H9 (cell line): ENCODE measurements around the gene VPS51. TPM values are rescaled to one million over a fixed set of nuclear protein-coding genes. Genes with fewer than 3 reads are reported as not detected.
A peak's percentile ranks its signal among the peaks of the same experiment; 100 is the strongest.

Experiments
- DNase-seq: peaks from one replicate; pipeline ENCODE4 v3.0.0-alpha.2; 2017
- H2AFZ ChIP-seq: one replicate; pipeline ENCODE4 v1.6.1; 2013; ENCODE audit warnings: mild to moderate bottlenecking, low read length, control low read depth, moderate library complexity
- H2AK5ac ChIP-seq: 2 replicates; pipeline ENCODE4 v1.6.1; 2013; ENCODE audit warnings: low read length, control low read depth, mixed read lengths; ENCODE audit not compliant: insufficient read length
- H2BK120ac ChIP-seq: one replicate; pipeline ENCODE4 v1.6.1; 2013; ENCODE audit warnings: low read depth, mild to moderate bottlenecking, low read length, control low read depth, inconsistent platforms; ENCODE audit not compliant: poor library complexity, severe bottlenecking
- H2BK12ac ChIP-seq: 2 replicates; pipeline ENCODE4 v1.6.1; 2013; ENCODE audit warnings: low read length, control low read depth, mixed read lengths, low read depth; ENCODE audit not compliant: insufficient read length
- H2BK15ac ChIP-seq: 2 replicates; pipeline ENCODE4 v1.6.1; 2013; ENCODE audit warnings: low read depth, low read length, control low read depth
- H2BK20ac ChIP-seq: one replicate; pipeline ENCODE4 v1.6.1; 2013; ENCODE audit warnings: low read depth, mild to moderate bottlenecking, low read length, control low read depth, inconsistent platforms; ENCODE audit not compliant: poor library complexity, severe bottlenecking
- H2BK5ac ChIP-seq: 2 replicates; pipeline ENCODE4 v1.6.1; 2013; ENCODE audit warnings: low read length, control low read depth, mixed read lengths; ENCODE audit not compliant: insufficient read length
- H3K14ac ChIP-seq: 2 replicates; pipeline ENCODE4 v1.6.1; 2013; ENCODE audit warnings: low read length, control low read depth; ENCODE audit not compliant: insufficient read depth
- H3K18ac ChIP-seq: 2 replicates; pipeline ENCODE4 v1.6.1; 2013; ENCODE audit warnings: low read depth, mild to moderate bottlenecking, mixed read lengths, low read length, control low read depth; ENCODE audit not compliant: insufficient read length
- H3K23ac ChIP-seq: 2 replicates; pipeline ENCODE4 v1.6.1; 2013; ENCODE audit warnings: low read length, control low read depth, mixed read lengths, low read depth; ENCODE audit not compliant: insufficient read length
- H3K23me2 ChIP-seq: 2 replicates; pipeline ENCODE4 v1.6.1; 2013; ENCODE audit warnings: low read depth, mild to moderate bottlenecking, mixed read lengths, low read length, control low read depth; ENCODE audit not compliant: insufficient read length, poor library complexity, severe bottlenecking
- H3K27ac ChIP-seq: 2 replicates; pipeline ENCODE4 v1.5.1; 2013; ENCODE audit warnings: low read length, control low read depth, mixed read lengths, low read depth; ENCODE audit not compliant: insufficient read length
- H3K27me3 ChIP-seq: 2 replicates; pipeline ENCODE4 v1.6.1; 2013; ENCODE audit warnings: low read length, control low read depth, inconsistent platforms; ENCODE audit not compliant: insufficient read depth
- H3K4ac ChIP-seq: 2 replicates; pipeline ENCODE4 v1.6.1; 2013; ENCODE audit warnings: low read depth, mild to moderate bottlenecking, control low read depth, inconsistent platforms, low read length, moderate library complexity
- H3K4me1 ChIP-seq: 2 replicates; pipeline ENCODE4 v1.6.1; 2013; ENCODE audit warnings: low read length, control low read depth, inconsistent platforms; ENCODE audit not compliant: insufficient read depth
- H3K4me2 ChIP-seq: 2 replicates; pipeline ENCODE4 v1.6.1; 2013; ENCODE audit warnings: low read length, control low read depth, mixed read lengths; ENCODE audit not compliant: insufficient read length, insufficient read depth
- H3K56ac ChIP-seq: 2 replicates; pipeline ENCODE4 v1.6.1; 2013; ENCODE audit warnings: low read depth, mild to moderate bottlenecking, mixed read lengths, low read length, control low read depth; ENCODE audit not compliant: insufficient read length
- H3K79me1 ChIP-seq: 2 replicates; pipeline ENCODE4 v1.6.1; 2013; ENCODE audit warnings: low read depth, mild to moderate bottlenecking, moderate library complexity, low read length, control low read depth, inconsistent platforms; ENCODE audit not compliant: insufficient read depth, poor library complexity, severe bottlenecking
- H3K79me2 ChIP-seq: 2 replicates; pipeline ENCODE4 v1.6.1; 2013; ENCODE audit warnings: low read length, control low read depth, inconsistent platforms; ENCODE audit not compliant: insufficient read depth
- H3K9ac ChIP-seq: 2 replicates; pipeline ENCODE4 v1.6.1; 2013; ENCODE audit warnings: low read length, control low read depth, mixed read lengths; ENCODE audit not compliant: insufficient read length; ENCODE audit errors: extremely low read depth
- H3K9me3 ChIP-seq: one replicate; pipeline ENCODE4 v1.6.1; 2013; ENCODE audit warnings: low read depth, low read length, inconsistent platforms; ENCODE audit not compliant: control insufficient read depth
- H3T11ph ChIP-seq: one replicate; pipeline ENCODE4 v1.6.1; 2013; ENCODE audit warnings: mild to moderate bottlenecking, low read length, control low read depth, inconsistent platforms
- H4K20me1 ChIP-seq: one replicate; pipeline ENCODE4 v1.6.1; 2013; ENCODE audit not compliant: control insufficient read depth, insufficient read length, insufficient read depth
- H4K5ac ChIP-seq: 2 replicates; pipeline ENCODE4 v1.6.1; 2013; ENCODE audit warnings: low read depth, mild to moderate bottlenecking, mixed read lengths, low read length, control low read depth; ENCODE audit not compliant: insufficient read length
- H4K8ac ChIP-seq: replicated peaks from 2 replicates; pipeline ENCODE4 v1.6.1; 2013; ENCODE audit warnings: low read length, control low read depth, mixed read lengths, low read depth; ENCODE audit not compliant: insufficient read length
- H4K91ac ChIP-seq: 2 replicates; pipeline ENCODE4 v1.6.1; 2013; ENCODE audit warnings: low read depth, mild to moderate bottlenecking, moderate library complexity, mixed read lengths, low read length, control low read depth; ENCODE audit not compliant: insufficient read length
- H3K27ac Mint-ChIP-seq, 3 experiments: 2 replicates in 2 of 3; 3 replicates in 1 of 3; pipeline ENCODE4 v1.8.0; 2020 to 2021; ENCODE audit warnings: mixed read lengths in 3 of 3, mild to moderate bottlenecking in 1 of 3, moderate library complexity in 1 of 3
- H3K27me3 Mint-ChIP-seq: 2 replicates; pipeline ENCODE4 v1.8.0; 2021; ENCODE audit warnings: low read depth, mild to moderate bottlenecking, moderate library complexity, mixed read lengths
- H3K36me3 Mint-ChIP-seq, 3 experiments: 2 replicates in 2 of 3; 3 replicates in 1 of 3; pipeline ENCODE4 v1.8.0; 2020 to 2021; ENCODE audit warnings: low read depth in 3 of 3, mixed read lengths in 3 of 3; ENCODE audit not compliant: insufficient read depth in 1 of 3
- H3K4me1 Mint-ChIP-seq, 2 experiments: 2 replicates each; pipeline ENCODE4 v1.8.0; 2020; ENCODE audit warnings: mixed read lengths in 2 of 2
- H3K4me3 Mint-ChIP-seq, 2 experiments: 2 replicates in 1 of 2; 3 replicates in 1 of 2; pipeline ENCODE4 v1.8.0; 2020 to 2021; ENCODE audit warnings: mild to moderate bottlenecking in 2 of 2, mixed read lengths in 2 of 2, moderate library complexity in 1 of 2
- H3K9me3 Mint-ChIP-seq, 2 experiments: 2 replicates in 1 of 2; 3 replicates in 1 of 2; pipeline ENCODE4 v1.8.0; 2020; ENCODE audit warnings: mild to moderate bottlenecking in 2 of 2, mixed read lengths in 2 of 2, moderate library complexity in 1 of 2
- WGBS: extraction: QIAGEN DNeasy Blood & Tissue Kit; methylation state at CpG from one replicate; pipeline ENCODE4 v1.1.7; 2013; ENCODE audit warnings: missing lambda C conversion rate, low lambda C conversion rate, mixed read lengths; ENCODE audit not compliant: insufficient read length; ENCODE audit errors: extremely low coverage; 5-methylcytosine and 5-hydroxymethylcytosine counted together
- total RNA-seq: library from RNA; stranded (reverse); gene quantifications from 2 replicates; pipeline ENCODE4 v1.2.1, GENCODE V29; 2021
- TF ChIP-seq, protein P1 (sequence below): fragments of 200-600 bp; sonication (generic); conservative IDR thresholded peaks from 3 replicates; pipeline ENCODE4 v1.8.0; 2021; ENCODE audit warnings: antibody characterized with exemption, mild to moderate bottlenecking

VPS51 gene
- total RNA-seq, 1 experiment from 2014 or later, result 94.7 TPM

DNA sequence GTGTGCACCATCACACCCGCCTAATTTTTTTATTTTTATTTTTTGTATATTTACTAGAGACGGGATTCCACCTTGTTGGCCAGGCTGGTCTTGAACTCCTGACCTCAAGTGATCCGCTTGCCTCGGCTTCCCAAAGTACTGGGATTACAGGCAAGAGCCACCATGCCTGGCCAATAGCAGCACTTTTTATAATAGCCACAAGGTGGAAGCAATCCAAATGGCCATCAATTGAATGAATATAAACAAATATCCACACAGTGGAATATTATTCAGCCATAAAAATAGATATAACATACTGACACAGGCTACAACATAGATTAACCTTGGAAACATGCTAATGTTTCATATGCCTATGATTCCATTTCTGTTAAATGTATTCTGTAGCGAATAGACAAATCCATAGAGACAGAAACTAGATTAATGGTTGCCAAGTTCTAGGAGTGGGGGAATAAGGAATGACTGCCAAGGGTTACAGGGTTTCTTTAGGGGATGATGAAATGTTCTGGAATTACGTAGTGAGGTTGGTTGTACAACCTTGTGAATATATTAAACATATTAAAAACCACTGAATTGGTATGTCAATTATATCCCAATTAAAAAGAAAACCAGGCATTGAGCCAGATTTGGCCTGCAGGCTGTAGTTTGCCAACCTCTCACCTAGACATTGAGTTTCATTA lies 4.8 kb downstream of the VPS51 start:
- no peak overlapping the region for H2BK120ac ChIP-seq
- H4K8ac ChIP-seq, result no peak overlapping the region
- H3K27ac ChIP-seq, result no peak overlapping the region
- peaks cover 4% of the 10 kb centered on the region for H3K79me1 ChIP-seq
- TF ChIP-seq, protein P1, sequence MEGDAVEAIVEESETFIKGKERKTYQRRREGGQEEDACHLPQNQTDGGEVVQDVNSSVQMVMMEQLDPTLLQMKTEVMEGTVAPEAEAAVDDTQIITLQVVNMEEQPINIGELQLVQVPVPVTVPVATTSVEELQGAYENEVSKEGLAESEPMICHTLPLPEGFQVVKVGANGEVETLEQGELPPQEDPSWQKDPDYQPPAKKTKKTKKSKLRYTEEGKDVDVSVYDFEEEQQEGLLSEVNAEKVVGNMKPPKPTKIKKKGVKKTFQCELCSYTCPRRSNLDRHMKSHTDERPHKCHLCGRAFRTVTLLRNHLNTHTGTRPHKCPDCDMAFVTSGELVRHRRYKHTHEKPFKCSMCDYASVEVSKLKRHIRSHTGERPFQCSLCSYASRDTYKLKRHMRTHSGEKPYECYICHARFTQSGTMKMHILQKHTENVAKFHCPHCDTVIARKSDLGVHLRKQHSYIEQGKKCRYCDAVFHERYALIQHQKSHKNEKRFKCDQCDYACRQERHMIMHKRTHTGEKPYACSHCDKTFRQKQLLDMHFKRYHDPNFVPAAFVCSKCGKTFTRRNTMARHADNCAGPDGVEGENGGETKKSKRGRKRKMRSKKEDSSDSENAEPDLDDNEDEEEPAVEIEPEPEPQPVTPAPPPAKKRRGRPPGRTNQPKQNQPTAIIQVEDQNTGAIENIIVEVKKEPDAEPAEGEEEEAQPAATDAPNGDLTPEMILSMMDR, result peak; percentile 36; the same call in 2 of the 3 replicates
- no peak overlapping the region for H3T11ph ChIP-seq
- WGBS, result no CpG with 5 or more reads among the region's 6 CpGs
- no peaks in the 10 kb centered on the region for H3K23me2 ChIP-seq
- H3K27me3 Mint-ChIP-seq, result no peaks in the 10 kb centered on the region
- no peak overlapping the region for H3K4me2 ChIP-seq
- H3K4me1 ChIP-seq, result no peaks in the 10 kb centered on the region
- no peak overlapping the region for H3K4ac ChIP-seq
- H3K9me3 ChIP-seq, result no peaks in the 10 kb centered on the region
- H2BK5ac ChIP-seq, result no peak overlapping the region
- H3K79me2 ChIP-seq, result 0 out of 2 replicates have a peak, but pooled peaks cover 3% of the 10 kb centered on the region
- no peak overlapping the region for H3K27ac Mint-ChIP-seq
- H2BK20ac ChIP-seq, result no peak overlapping the region
- H4K5ac ChIP-seq, result no peak overlapping the region
- peaks cover 5% of the 10 kb centered on the region in 2 experiments for H3K4me1 Mint-ChIP-seq
- H2AK5ac ChIP-seq, result no peak overlapping the region
- no peaks in the 10 kb centered on the region for H3K27me3 ChIP-seq
- no peak overlapping the region for H3K56ac ChIP-seq
- no peak overlapping the region for H3K23ac ChIP-seq
- no peak overlapping the region for H2BK15ac ChIP-seq
- H4K91ac ChIP-seq, result no peak overlapping the region
- no peak overlapping the region for H2AFZ ChIP-seq
- H3K18ac ChIP-seq, result no peak overlapping the region
- no peak for DNase-seq
- no peak overlapping the region for H3K4me3 Mint-ChIP-seq
- peaks cover 4 to 16% (median 14%) of the 10 kb centered on the region in 3 experiments; a peak in 5 of 7 replicates for H3K36me3 Mint-ChIP-seq
- no peak overlapping the region for H2BK12ac ChIP-seq
- no peak overlapping the region for H3K9ac ChIP-seq
- H4K20me1 ChIP-seq, result no peaks in the 10 kb centered on the region
- H3K9me3 Mint-ChIP-seq, result no peaks in the 10 kb centered on the region
- H3K14ac ChIP-seq, result no peak overlapping the region
